LHCN-M2 (cell line): ENCODE measurements around the gene CLIC3. TPM values are rescaled to one million over a fixed set of nuclear protein-coding genes. Genes with fewer than 3 reads are reported as not detected.

Experiments
- DNase-seq: peaks from one replicate; pipeline ENCODE4 v3.0.0-alpha.2; 2012; ENCODE audit warnings: low read depth
- total RNA-seq: library from RNA; depleted of rRNA; stranded (reverse); fragments of >200 nt; gene quantifications from 2 replicates; pipeline ENCODE4 v1.2.3, GENCODE V29; 2014; rRNA removed

Gene CLIC3
- total RNA-seq, 1 experiment from 2014 or later = 0.52 TPM

DNA sequence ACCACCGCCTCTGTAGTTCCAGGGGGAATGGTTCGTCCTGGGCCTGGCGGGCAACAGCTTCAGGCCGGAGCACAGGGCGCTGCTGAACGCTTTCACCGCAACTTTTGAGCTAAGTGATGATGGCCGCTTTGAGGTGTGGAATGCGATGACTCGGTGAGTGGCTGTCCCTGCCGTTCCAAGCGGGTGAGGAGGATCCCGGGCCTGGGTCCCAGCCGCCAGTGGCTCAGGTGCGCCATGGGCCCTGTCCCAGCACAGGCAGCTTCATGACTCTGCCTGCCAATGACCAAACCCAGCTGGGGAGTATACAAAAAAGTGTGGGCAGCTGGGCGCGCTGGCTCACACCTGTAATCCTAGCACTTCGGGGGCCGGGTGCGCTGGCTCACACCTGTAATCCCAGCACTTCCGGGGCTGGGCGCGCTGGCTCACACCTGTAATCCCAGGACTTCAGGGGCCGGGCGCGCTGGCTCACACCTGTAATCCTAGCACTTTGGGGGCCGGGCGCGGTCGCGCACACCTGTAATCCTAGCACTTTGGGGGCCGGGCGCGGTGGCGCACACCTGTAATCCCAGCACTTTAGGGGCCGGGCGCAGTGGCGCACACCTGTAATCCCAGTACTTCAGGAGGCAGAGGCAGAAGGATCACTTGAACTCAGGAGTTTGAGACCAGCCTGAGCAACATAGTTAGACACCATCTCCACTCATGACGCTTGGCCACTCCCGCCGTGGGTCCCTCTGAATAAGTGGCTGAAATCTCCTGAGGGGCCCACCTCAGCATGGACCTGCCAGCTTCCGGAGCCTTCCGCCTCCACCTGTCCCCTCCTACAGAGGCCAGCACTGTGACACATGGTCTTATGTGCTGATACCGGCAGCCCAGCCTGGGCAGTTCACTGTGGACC lies 43.2 kb downstream of the CLIC3 start:
- no peak for DNase-seq

DNA sequence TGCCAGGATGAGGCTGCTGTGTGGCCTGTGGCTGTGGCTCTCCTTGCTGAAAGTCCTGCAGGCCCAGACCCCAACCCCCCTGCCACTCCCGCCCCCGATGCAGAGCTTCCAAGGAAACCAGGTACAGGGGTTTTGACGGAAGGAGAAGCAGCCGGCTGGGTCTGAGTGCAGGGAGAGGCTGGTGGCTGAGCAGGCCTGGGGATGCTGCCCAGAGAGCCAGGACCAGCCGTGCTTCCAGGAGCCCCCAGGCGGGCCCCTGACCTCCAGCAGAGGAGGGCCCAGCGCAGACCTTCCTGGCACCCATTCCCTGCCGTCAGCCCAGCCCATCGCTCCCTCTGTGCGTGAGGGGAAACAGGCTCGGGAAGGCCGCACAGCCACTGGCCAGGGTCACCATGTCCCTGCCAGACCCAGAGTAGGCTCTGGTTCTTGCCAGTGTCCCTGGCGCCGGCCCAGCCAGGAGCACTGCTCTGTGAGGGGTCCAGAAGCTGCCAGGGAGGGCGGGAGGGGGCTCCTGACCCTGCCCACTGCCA lies 44.0 kb downstream of the CLIC3 start:
- no peak for DNase-seq

DNA sequence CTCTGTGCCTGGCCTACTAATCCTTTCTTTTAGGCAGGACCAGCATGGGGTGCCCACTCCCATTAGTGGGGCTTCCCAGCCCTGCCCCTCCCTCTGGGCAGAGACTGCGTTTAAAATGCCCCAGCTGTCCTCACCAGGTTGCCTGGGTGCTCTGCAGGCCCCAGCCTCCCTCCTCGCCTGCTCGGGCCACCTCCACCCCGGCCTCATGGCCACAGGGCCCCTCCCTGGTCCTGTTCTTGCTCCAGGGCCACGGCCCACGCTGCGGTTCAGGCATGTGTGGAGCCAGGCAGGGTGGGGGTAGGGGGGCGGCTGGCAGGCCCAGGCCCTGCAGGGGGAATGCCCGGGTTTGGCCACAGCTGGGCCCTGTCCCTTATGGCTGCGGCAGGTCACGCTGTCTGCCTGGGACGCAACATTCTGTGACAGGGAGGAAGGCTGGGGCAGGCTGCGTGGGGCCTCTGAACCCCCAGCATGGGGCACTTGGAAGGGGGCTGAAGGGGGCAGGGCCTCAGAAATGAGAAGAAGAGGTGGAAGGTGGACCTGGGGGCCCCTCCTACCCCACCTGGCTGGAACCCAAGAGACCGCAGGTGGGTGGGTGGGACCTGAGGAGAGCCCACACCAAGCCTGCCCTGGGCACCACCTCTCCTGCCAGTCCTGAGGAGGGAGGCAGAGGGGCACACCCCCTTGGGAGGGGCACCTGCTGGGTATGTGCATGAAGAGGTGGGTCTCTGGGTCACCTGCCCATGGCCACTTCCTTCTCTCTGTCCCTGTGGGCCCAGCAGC lies 44.6 kb downstream of the CLIC3 start, which contains the start of gene LCN12:
LCN12 (plus strand) TSS at position 733 of the 780 bp plus-strand sequence. CDS start 55 bp downstream, outside the sequence.
- DNase-seq = no peak

- DNase-seq = no peak
These were observed 45.6 kb downstream of the CLIC3 start for GRCh38 chr9:136950656-136951276.

DNA sequence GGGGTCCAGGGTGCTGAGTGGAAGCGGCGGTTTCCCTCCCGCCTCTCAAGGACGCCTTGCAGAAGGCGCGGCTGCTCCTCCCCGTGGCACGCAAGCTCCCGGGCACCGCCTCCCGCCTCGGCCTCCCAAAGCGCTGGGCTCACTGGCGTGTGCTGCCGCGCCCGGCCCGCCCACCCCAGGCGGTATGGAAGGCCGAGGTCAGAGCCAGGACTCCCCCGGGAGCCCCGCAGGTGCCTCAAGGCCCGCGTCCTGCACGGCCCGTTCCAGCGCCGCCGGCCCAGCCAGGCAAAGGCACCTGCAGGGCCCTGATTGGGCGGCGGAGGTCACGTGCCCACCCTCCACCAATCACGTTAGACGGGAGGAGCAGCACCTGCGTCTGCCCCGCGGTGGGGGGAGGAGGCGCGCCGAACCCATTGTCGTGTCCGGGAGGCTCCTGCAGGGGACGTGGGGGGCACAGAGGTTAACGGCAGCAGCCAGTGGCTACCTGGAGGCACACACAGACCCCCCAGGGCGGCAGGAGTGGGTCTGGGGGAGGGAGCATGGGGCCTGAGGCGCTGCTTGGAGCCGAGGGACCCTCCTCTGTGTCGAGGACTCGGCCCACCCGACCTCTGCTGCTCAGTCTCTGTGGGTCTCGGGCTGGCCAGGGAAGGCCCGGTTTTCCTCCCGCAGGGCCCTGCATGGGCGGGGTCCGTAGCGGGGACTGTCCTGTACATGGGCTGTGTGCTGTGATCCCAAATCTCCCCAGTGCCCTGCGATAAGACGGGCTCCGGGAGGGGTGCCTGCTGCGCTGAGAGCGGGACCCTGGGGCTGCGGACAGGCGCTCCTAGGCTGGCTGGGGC lies 46.3 kb downstream of the CLIC3 start:
- peak; percentile 56 for DNase-seq

GRCh38 chr9:136949239-136949816 lies 47.0 kb downstream of the CLIC3 start:
- no peak for DNase-seq

GRCh38 chr9:136947955-136948510 lies 48.3 kb downstream of the CLIC3 start:
- peak; percentile 17 for DNase-seq

DNA sequence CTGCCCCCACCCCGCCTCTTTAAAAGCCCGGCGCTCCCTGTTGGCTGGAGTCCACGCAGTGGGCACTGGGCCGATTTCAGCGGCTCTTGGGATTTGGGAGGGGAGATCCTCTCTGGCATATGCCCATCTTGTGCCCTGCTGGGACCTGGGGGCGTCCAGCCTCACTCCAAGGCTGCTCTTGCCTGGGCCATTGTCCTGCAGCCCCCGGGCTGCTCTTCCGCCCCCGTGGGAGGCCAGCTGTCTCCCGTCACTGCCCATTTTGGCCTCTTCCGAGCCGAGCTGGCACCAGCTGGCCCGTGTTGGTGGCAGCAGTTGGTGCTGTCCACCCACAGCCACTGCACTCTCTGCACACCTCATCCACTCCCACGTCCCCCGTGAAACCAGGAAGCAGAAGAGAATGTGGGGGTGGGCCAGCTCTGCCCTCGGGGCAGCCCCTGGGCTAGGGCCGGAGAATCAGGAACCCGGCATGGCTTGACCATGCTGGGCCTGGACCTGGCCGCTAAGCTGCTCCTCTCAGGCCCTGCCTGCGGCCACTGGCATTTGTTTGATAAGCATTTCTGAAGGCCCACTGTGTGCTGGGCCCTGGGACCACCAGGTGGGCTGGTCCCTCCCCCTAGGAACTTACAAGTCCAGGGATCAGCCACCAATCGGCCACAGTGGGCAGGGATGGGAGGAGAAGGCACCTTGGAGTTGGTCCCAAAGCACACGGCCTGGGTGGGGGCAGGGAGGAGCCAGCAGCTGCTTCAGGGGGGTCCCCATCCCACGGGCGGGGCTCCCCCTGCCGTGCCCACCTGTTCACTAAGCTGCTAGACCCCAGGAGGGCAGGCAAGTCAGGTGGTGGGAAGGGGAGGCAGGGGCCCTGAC lies 49.1 kb downstream of the CLIC3 start:
- DNase-seq = no peak

DNA sequence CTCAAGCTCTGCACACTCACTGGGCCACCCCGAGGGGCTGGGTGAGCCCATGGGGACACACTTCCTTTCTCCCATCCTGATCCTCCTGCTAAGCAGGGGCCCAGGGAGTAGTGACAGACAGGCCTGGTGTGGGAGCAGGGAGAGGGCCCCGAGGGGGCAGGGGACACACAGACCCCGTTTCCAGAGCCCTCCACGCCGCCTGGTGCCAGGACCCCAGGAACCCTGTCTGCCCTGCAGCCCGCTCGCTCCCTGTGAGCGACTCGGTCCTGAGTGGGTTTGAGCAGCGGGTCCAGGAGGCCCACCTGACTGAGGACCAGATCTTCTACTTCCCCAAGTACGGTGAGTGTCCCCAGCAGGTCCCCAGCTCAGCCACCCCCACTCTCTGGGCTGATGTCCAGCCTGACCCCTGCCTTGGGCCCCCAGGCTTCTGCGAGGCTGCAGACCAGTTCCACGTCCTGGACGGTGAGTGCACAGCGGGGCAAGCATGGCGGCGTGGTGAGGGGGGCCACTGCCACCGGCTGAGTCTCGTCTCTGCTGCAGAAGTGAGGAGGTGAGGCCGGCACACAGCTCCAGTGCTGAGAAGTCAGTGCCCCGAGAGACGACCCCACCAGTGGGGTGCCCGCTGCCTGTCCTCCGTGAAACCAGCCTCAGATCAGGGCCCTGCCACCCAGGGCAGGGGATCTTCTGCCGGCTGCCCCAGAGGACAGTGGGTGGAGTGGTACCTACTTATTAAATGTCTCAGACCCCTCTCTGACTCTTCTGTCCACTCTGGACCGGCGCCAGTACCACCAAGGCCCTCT lies 49.9 kb downstream of the CLIC3 start:
- DNase-seq = no peak

DNA sequence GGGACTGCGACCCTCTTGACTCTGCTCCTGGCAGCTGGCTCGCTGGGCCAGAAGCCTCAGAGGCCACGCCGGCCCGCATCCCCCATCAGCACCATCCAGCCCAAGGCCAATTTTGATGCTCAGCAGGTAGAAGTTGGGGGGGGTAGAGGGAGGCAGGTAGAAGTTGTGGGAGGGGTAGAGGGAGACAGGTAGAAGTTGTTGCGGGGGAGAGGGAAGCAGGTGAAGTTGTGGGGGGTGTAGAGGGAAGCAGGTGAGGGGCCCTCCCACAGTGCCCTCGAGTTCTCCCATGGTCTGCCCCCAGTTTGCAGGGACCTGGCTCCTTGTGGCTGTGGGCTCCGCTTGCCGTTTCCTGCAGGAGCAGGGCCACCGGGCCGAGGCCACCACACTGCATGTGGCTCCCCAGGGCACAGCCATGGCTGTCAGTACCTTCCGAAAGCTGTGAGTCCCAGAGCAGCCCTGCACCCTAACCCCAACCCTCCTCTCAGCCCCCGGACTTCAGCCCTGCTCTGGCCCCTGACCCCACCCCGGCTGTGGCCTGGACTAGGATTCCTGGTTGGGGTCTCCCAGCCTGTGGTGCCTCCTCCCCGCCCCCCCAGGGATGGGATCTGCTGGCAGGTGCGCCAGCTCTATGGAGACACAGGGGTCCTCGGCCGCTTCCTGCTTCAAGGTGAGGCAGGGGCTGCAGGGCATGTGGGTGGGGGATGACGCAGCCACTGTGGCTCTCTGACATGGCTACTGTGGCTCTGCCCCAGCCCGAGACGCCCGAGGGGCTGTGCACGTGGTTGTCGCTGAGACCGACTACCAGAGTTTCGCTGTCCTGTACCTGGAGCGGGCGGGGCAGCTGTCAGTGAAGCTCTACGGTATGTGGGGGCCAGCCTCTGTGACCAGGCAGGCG lies 50.8 kb downstream of the CLIC3 start:
- DNase-seq = no peak

Other genes starting within 250 kb of the CLIC3 start
- gene LCN6, start 248.0 kb downstream of the CLIC3 start, total RNA-seq = not detected in 2 replicates
- not detected in 2 replicates for gene LCN8, start 238.3 kb downstream of the CLIC3 start, total RNA-seq
- not detected in 2 replicates for gene LCN15, start 232.1 kb downstream of the CLIC3 start, total RNA-seq
- 61.2 and 76.3 TPM in 2 replicates for gene TMEM141, start 205.2 kb downstream of the CLIC3 start, total RNA-seq
- gene CCDC183, start 200.2 kb downstream of the CLIC3 start, total RNA-seq = 1.4 TPM in 1 of 2 replicates, not detected in the other
- gene RABL6, start 188.6 kb downstream of the CLIC3 start, total RNA-seq = 83.4 and 91.3 TPM in 2 replicates
- 3.1 and 3.6 TPM in 2 replicates for gene AJM1, start 154.1 kb downstream of the CLIC3 start, total RNA-seq
- 109 and 122 TPM in 2 replicates for gene PHPT1, start 147.2 kb downstream of the CLIC3 start, total RNA-seq
- 3.8 and 7.2 TPM in 2 replicates for gene MAMDC4, start 144.2 kb downstream of the CLIC3 start, total RNA-seq
- gene EDF1, start 130.3 kb downstream of the CLIC3 start, total RNA-seq = 335 and 349 TPM in 2 replicates
- 11.7 and 12.6 TPM in 2 replicates for gene TRAF2, start 110.1 kb downstream of the CLIC3 start, total RNA-seq
- 205 and 264 TPM in 2 replicates for gene FBXW5, start 51.8 kb downstream of the CLIC3 start, total RNA-seq
- gene C8G, start 51.3 kb downstream of the CLIC3 start, total RNA-seq = not detected in 2 replicates
- gene LCN12, start 44.3 kb downstream of the CLIC3 start, total RNA-seq = not detected in 2 replicates
- gene PTGDS, start 19.1 kb downstream of the CLIC3 start, total RNA-seq = 2.0 TPM in 1 of 2 replicates, not detected in the other
- 0.11 TPM in 1 of 2 replicates, not detected in the other for gene LCNL1, start 13.6 kb downstream of the CLIC3 start, total RNA-seq
- 53.2 and 67.3 TPM in 2 replicates for gene PAXX, start 4.1 kb downstream of the CLIC3 start, total RNA-seq
- gene ABCA2, start 31.7 kb upstream of the CLIC3 start, total RNA-seq = 13.2 and 15.5 TPM in 2 replicates
- gene FUT7, start 35.5 kb upstream of the CLIC3 start, total RNA-seq = not detected in 2 replicates
- gene NPDC1, start 49.6 kb upstream of the CLIC3 start, total RNA-seq = 5.3 and 5.5 TPM in 2 replicates
- not detected in 2 replicates for gene ENTPD2, start 57.5 kb upstream of the CLIC3 start, total RNA-seq
- 16.1 and 17.7 TPM in 2 replicates for gene SAPCD2, start 74.0 kb upstream of the CLIC3 start, total RNA-seq
- gene UAP1L1, start 80.9 kb upstream of the CLIC3 start, total RNA-seq = 13.6 and 17.6 TPM in 2 replicates
- 78.4 and 92.8 TPM in 2 replicates for gene MAN1B1, start 90.4 kb upstream of the CLIC3 start, total RNA-seq
- 81.8 and 91.5 TPM in 2 replicates for gene DPP7, start 118.2 kb upstream of the CLIC3 start, total RNA-seq
- gene GRIN1, start 142.6 kb upstream of the CLIC3 start, total RNA-seq = 0.29 TPM in 1 of 2 replicates, not detected in the other
- gene LRRC26, start 173.5 kb upstream of the CLIC3 start, total RNA-seq = not detected in 2 replicates
- gene TMEM210, start 175.5 kb upstream of the CLIC3 start, total RNA-seq = 0.45 TPM in 1 of 2 replicates, not detected in the other
- gene ANAPC2, start 192.0 kb upstream of the CLIC3 start, total RNA-seq = 21.9 and 24.4 TPM in 2 replicates
- 108 and 115 TPM in 2 replicates for gene SSNA1, start 192.1 kb upstream of the CLIC3 start, total RNA-seq
- 6.3 and 10.7 TPM in 2 replicates for gene TPRN, start 204.2 kb upstream of the CLIC3 start, total RNA-seq
- gene TMEM203, start 209.1 kb upstream of the CLIC3 start, total RNA-seq = 45.7 and 50.1 TPM in 2 replicates
- gene NDOR1, start 209.1 kb upstream of the CLIC3 start, total RNA-seq = 15.4 and 16.9 TPM in 2 replicates
- gene RNF208, start 225.7 kb upstream of the CLIC3 start, total RNA-seq = 0.26 TPM in 1 of 2 replicates, not detected in the other
- gene CYSRT1, start 228.6 kb upstream of the CLIC3 start, total RNA-seq = 4.1 and 4.4 TPM in 2 replicates
- 0.06 and 0.23 TPM in 2 replicates for gene RNF224, start 230.9 kb upstream of the CLIC3 start, total RNA-seq
- gene SLC34A3, start 234.3 kb upstream of the CLIC3 start, total RNA-seq = 0.06 TPM in 1 of 2 replicates, not detected in the other
- gene TUBB4B, start 244.7 kb upstream of the CLIC3 start, total RNA-seq = 517 and 586 TPM in 2 replicates